Esophagus muscularis mucosa (tissue), 4 donors: ENCODE data around the gene CIRBP. TPM values are rescaled to one million over a fixed set of nuclear protein-coding genes. Genes with fewer than 3 reads are reported as not detected.

Source experiments
- DNase-seq: peaks from one replicate; pipeline ENCODE4 v3.0.0-alpha.2; 2017; ENCODE audit errors: extremely low spot score
- H3K27ac ChIP-seq, 4 donors: fragments of 200-600 bp; sonication (generic); replicated peaks in 1 of 4; 1 replicate in 3 of 4; 2 replicates in 1 of 4; pipeline ENCODE4 v1.5.1; 2016 to 2019; ENCODE audit warnings: mild to moderate bottlenecking in 1 of 4
- H3K27me3 ChIP-seq, 4 donors: fragments of 200-600 bp; sonication (generic); one replicate each; pipeline versions ENCODE4 v1.5.1 to v1.6.0; 2016 to 2019
- H3K36me3 ChIP-seq, 4 donors: fragments of 200-600 bp; sonication (generic); one replicate each; pipeline ENCODE4 v1.5.1; 2016 to 2019
- H3K4me1 ChIP-seq, 4 donors: fragments of 200-600 bp; sonication (generic); one replicate each; pipeline ENCODE4 v1.5.1; 2016 to 2019
- H3K4me3 ChIP-seq, 4 donors: fragments of 200-600 bp; sonication (generic); 1 replicate in 2 of 4; 2 replicates in 2 of 4; pipeline ENCODE4 v1.5.1; 2016 to 2019; ENCODE audit warnings: mild to moderate bottlenecking in 4 of 4, moderate library complexity in 1 of 4
- H3K9me3 ChIP-seq, 4 donors: fragments of 200-600 bp; sonication (generic); 1 replicate in 3 of 4; 2 replicates in 1 of 4; pipeline ENCODE4 v1.5.1; 2016 to 2019
- EP300 ChIP-seq: sonication (generic); formaldehyde crosslinking; IDR thresholded peaks from one replicate; pipeline ENCODE4 v1.6.1; 2017; ENCODE audit warnings: antibody characterized with exemption
- POLR2A ChIP-seq: fragments of 450-650 bp; IDR thresholded peaks from one replicate; pipeline ENCODE4 v1.6.1; 2017; ENCODE audit warnings: antibody characterized with exemption, moderate library complexity, mild to moderate bottlenecking, low read depth
- POLR2AphosphoS5 ChIP-seq, 2 donors: sonication (generic); formaldehyde crosslinking; IDR thresholded peaks; one replicate each; pipeline ENCODE4 v1.6.1; 2017; ENCODE audit warnings: antibody characterized with exemption in 2 of 2
- WGBS: methylation state at CpG from one replicate; pipeline ENCODE4 v1.1.5; 2018; 5-methylcytosine and 5-hydroxymethylcytosine counted together
- intact Hi-C: fragments of 100-400 bp; cut with DNase I; formaldehyde crosslinking; loops from one replicate; pipeline ENCODE4 v1.15.1; 2023
- total RNA-seq, 4 donors: library from RNA; depleted of rRNA; stranded (reverse); fragments of >200 nt; gene quantifications; one replicate each; pipeline versions ENCODE4 v1.1.0 to v1.2.1, GENCODE V29; 2016
- TF ChIP-seq, protein P1 (sequence below), 3 experiments: fragments of 200-600 bp in 2 of 3; fragments of 450-650 bp in 1 of 3; sonication (generic) in 2 of 3; IDR thresholded peaks; one replicate each; pipeline ENCODE4 v1.5.1; 2017 to 2019; ENCODE audit warnings: antibody characterized with exemption in 3 of 3, mild to moderate bottlenecking in 2 of 3, moderate library complexity in 1 of 3

The CIRBP gene
- total RNA-seq, 4 donors from 2014 or later, result 236 to 601 (median 429) TPM

DNA sequence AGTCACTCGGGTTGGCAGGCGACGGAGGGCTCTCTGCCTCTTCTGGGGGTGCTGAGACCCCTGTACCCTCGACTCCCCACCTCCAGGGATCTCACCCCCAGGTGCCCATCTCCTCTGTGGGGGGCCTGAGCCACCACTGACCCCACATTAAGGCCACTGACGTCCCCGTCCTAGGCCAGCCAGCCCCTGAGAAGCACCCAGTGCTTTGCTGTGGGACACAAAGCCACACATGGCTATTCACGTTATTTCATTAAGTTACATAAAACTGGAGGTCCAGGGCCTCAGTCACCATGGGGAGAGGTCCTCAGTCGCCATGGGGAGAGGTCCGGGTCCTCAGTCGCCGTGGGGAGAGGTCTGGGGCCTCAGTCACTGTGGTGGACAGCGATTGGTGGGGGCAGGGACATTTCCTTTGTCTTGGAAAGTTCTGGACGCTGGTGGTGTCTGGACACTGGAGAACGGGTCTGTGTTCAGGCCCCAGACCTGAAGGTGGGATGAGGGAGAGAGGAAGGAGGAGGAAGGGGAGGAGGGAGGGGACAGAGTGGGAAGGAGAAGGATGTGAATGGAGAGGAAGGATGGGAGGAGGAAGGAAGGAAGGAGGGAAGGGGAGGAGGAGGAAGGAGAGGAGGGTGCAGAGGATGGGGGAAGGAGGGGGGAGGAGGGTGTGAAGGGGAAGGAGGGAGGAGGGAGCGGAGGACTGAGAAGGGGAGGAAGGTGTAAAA is 12.6 kb downstream of the CIRBP start:
- TF ChIP-seq EP300, result no peak
- no peak for TF ChIP-seq POLR2AphosphoS5 (IDR thresholded peaks at IDR 0.05)
- TF ChIP-seq, protein P1, sequence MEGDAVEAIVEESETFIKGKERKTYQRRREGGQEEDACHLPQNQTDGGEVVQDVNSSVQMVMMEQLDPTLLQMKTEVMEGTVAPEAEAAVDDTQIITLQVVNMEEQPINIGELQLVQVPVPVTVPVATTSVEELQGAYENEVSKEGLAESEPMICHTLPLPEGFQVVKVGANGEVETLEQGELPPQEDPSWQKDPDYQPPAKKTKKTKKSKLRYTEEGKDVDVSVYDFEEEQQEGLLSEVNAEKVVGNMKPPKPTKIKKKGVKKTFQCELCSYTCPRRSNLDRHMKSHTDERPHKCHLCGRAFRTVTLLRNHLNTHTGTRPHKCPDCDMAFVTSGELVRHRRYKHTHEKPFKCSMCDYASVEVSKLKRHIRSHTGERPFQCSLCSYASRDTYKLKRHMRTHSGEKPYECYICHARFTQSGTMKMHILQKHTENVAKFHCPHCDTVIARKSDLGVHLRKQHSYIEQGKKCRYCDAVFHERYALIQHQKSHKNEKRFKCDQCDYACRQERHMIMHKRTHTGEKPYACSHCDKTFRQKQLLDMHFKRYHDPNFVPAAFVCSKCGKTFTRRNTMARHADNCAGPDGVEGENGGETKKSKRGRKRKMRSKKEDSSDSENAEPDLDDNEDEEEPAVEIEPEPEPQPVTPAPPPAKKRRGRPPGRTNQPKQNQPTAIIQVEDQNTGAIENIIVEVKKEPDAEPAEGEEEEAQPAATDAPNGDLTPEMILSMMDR (IDR thresholded peaks at IDR 0.05), result no peak
- TF ChIP-seq POLR2A, result no peak
- Histone ChIP-seq H3K27ac (no peak overlapping the region), H3K36me3 (peaks cover 0 to 28% (median 23%) of the 10 kb centered on the region in 4 donors), H3K27me3 (peaks cover 0 to 37% (median 17%) of the 10 kb centered on the region in 4 donors), H3K9me3 (no peaks in the 10 kb centered on the region), H3K4me3 (no peak overlapping the region), H3K4me1 (peaks cover 2 to 37% (median 20%) of the 10 kb centered on the region in 4 donors)
- intact Hi-C loops, result loop anchor here (5.0 to 10.0 kb wide), 2 partner anchors 71 to 123 kb away; partner anchors contain the start of genes DAZAP1 and GAMT
- no peak for DNase-seq
- 58% methylated on average over 12 of the region's 15 CpGs for WGBS

DNA sequence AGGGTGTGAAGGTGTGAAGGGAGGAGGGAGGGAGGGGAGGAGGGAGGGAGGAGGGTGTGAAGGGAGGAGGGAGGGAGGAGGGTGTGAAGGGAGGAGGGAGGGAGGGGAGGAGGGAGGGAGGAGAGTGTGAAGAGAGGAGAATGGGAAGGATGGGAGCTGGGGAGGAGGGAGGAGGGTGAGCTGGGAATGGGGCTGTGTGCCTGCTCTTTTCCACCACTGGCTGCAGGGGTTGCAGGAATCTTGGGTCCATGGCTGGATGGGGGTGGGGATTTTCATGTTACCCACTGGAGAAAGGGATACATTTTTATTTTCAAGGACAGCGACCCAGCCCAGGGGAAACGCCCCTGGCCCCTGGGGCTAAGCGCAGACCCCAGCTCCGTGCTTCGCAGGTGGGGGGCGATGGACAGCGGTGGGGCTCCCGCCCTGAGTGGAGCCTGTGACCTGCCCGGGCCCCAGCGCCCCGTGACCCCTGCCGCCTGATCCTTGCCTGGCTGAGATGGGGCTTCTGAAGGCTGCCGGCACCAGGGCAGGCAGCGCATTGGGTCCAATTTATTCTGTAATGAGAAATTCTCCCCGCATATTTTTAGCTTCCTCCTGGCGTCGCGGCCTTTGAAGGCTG is 13.6 kb downstream of the CIRBP start:
- Histone ChIP-seq H3K4me1 (peaks cover 0 to 41% (median 24%) of the 10 kb centered on the region in 4 donors), H3K4me3 (no peak overlapping the region), H3K9me3 (no peaks in the 10 kb centered on the region), H3K27me3 (peaks cover 0 to 46% (median 26%) of the 10 kb centered on the region in 4 donors), H3K36me3 (peaks cover 0 to 19% (median 17%) of the 10 kb centered on the region in 4 donors), H3K27ac (no peak overlapping the region)
- TF ChIP-seq POLR2A, result no peak
- no peak for TF ChIP-seq EP300
- TF ChIP-seq, protein P1 (IDR thresholded peaks at IDR 0.05), result no peak
- TF ChIP-seq POLR2AphosphoS5 (IDR thresholded peaks at IDR 0.05), result no peak
- 88% methylated on average over 16 of the region's 18 CpGs for WGBS
- intact Hi-C loops, result loop anchor here (5.0 to 10.0 kb wide), 2 partner anchors 70 to 122 kb away; partner anchors contain the start of genes DAZAP1 and GAMT
- no peak for DNase-seq

DNA sequence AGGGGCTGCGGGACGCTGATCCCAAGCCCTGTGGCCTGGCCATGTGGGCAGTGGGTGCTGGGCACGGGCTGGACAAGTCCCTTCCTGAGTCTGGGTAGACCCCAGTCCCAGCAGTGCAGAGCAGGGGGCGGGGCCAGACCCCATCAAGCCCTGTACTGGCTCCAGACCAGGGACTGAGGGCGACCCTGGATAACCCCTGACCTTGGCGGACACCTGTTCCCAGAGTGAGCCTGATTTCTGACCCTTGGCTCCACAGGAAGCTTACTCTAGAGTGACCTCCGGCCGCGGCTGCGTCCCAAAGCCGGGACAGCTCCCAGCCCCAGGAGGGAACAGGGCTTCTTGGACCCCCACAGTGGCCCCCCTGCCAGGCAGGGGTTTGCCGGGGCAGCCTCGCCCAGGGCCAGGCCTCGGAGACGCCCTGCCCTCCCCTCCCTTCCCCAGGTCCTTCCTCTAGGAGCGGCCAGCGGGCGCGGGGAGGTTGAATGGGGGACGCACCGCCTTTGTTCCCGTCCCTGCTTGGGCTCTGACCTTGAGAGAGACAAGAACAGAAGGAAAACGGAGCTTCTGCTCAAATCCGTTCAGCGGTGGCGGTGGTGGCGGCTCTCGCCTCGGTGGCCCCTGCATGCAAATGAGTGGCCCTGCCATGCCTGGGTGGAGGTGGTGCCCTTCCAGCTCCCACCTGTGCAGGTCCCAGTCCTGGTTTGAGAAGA is 14.2 kb downstream of the CIRBP start:
- Histone ChIP-seq H3K36me3 (peaks cover 0 to 16% (median 13%) of the 10 kb centered on the region in 4 donors), H3K27me3 (peaks cover 0 to 53% (median 32%) of the 10 kb centered on the region in 4 donors), H3K9me3 (no peaks in the 10 kb centered on the region), H3K27ac (no peak overlapping the region), H3K4me1 (peaks cover 0 to 37% (median 26%) of the 10 kb centered on the region in 4 donors), H3K4me3 (no peak overlapping the region)
- no peak for DNase-seq
- intact Hi-C loops, result loop anchor here (5.0 to 10.0 kb wide), 2 partner anchors 69 to 121 kb away; partner anchors contain the start of genes DAZAP1 and GAMT
- 80% methylated on average over 21 of the region's 29 CpGs for WGBS
- TF ChIP-seq, protein P1 (IDR thresholded peaks at IDR 0.05), result no peak
- TF ChIP-seq EP300 (no peak), POLR2AphosphoS5 (IDR thresholded peaks at IDR 0.05) (no peak), POLR2A (no peak)

DNA sequence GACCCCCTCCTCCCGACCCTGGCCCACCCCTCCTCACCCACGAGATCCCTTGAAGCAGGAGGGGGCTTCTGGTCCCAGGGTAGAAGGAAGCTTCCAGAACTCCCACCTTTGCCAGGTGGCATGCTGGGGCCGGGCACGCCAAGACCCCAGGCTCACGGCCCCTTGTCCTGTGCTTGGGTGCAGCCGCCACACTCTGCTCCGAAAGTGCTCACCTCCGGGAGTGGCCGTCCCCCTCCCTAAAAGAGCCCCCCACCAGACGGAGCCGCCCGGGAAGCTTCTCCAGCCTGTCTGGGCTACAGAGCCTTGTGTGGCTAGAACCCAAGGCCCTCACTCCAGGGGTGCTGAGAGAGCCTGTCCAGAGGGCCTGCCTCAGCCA is 14.8 kb downstream of the CIRBP start:
- no peak overlapping the region for H3K4me3 ChIP-seq
- TF ChIP-seq, protein P1 (IDR thresholded peaks at IDR 0.05), result no peak
- TF ChIP-seq POLR2A (no peak), POLR2AphosphoS5 (IDR thresholded peaks at IDR 0.05) (no peak), EP300 (no peak)
- H3K4me1 ChIP-seq, result peaks cover 0 to 35% (median 26%) of the 10 kb centered on the region in 4 donors
- DNase-seq, result no peak
- no peak overlapping the region for H3K27ac ChIP-seq
- no peaks in the 10 kb centered on the region for H3K9me3 ChIP-seq
- WGBS, result 53% methylated on average over 3 of the region's 12 CpGs
- intact Hi-C loops, result loop anchor here (5.0 to 10.0 kb wide), 2 partner anchors 68 to 121 kb away; partner anchors contain the start of genes DAZAP1 and GAMT
- H3K36me3 ChIP-seq, result peaks cover 0 to 12% (median 8%) of the 10 kb centered on the region in 4 donors
- peaks cover 0 to 58% (median 34%) of the 10 kb centered on the region in 4 donors for H3K27me3 ChIP-seq
